Fibroblast of villous mesenchyme (primary cell): Measurements from ENCODE around the gene ZKSCAN1. TPM values are rescaled to one million over a fixed set of nuclear protein-coding genes. Genes with fewer than 3 reads are reported as not detected.

Source experiments
- DNase-seq: peaks from one replicate; pipeline ENCODE4 v3.0.0-alpha.2; 2010; ENCODE audit warnings: low read depth
- H3K4me3 ChIP-seq: 2 replicates; pipeline ENCODE4 v1.5.1; 2011; ENCODE audit warnings: low read depth, mild to moderate bottlenecking, low read length
- CTCF ChIP-seq: IDR thresholded peaks from 2 replicates; pipeline ENCODE4 v1.5.1; 2012; ENCODE audit warnings: low read depth, mild to moderate bottlenecking, low read length; ENCODE audit not compliant: insufficient read depth
- total RNA-seq: library from RNA; depleted of rRNA; stranded (reverse); fragments of >200 nt; gene quantifications from 2 replicates; pipeline ENCODE4 v1.2.3, GENCODE V29; 2012

Gene ZKSCAN1
- total RNA-seq, 1 donor = 41.9 TPM

DNA sequence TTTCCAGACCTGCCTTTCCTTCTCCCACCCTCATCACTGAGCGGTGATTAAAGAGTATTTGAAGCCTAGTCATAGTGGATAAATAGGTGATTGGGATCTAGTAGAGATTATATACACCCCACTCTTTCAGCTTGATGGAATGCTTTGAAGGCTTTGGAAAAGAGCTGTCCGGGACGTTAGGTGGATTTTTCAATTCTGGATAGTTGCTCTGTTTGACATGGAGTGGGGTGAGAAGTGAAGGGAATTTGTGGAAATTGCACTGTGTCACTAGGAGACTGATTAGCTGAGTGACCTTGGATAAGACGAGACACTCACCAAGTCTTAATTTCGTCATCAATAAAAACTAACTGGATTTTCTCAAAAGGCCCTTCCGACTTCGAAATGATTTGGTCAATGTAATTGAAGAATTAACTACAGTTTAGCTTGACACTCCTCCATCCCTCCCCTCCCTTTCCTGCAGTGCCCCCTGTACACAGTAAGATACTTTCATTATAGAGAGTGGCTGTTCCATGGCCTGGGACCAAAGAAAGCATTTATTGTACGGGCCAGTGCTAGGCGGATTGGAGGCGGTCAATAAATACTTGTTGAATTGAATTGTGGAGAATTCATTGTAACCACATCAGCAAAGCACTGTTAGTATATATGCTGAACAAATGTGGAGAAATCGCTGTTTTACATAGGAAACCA, 962 bp downstream of the ZKSCAN1 start:
- peak overlapping the region; percentile 88 for H3K4me3 ChIP-seq
- TF ChIP-seq CTCF = no peak
- DNase-seq = peak; percentile 23

GRCh38 chr7:100017300-100017699, 1.9 kb downstream of the ZKSCAN1 start:
- peak; percentile 56 for DNase-seq
- TF ChIP-seq CTCF = no peak
- peak overlapping the region; percentile 88 for H3K4me3 ChIP-seq

DNA sequence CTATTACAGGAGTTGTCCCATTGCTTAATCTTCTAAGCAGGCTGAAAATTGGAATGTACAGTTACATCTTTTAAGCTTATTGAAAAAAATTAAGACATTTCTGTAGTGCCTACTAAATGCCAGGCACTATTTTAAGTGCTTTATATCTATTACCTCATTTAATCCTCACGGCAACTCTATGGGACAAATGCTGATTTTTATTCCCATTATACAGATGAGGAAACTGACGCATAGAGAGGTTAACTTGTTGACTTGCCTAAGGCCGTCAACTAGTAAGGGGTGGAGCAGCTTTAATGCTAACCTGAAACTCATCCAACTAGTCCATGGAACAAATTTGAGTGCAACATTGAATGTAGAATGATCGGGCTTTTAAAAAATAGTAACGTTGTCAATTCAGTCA, 2.5 kb downstream of the ZKSCAN1 start:
- no peak overlapping the region for H3K4me3 ChIP-seq
- no peak for TF ChIP-seq CTCF
- DNase-seq = peak; percentile 17

GRCh38 chr7:100019908-100020307, 4.5 kb downstream of the ZKSCAN1 start:
- DNase-seq = no peak
- TF ChIP-seq CTCF = no peak
- no peak overlapping the region for H3K4me3 ChIP-seq

DNA sequence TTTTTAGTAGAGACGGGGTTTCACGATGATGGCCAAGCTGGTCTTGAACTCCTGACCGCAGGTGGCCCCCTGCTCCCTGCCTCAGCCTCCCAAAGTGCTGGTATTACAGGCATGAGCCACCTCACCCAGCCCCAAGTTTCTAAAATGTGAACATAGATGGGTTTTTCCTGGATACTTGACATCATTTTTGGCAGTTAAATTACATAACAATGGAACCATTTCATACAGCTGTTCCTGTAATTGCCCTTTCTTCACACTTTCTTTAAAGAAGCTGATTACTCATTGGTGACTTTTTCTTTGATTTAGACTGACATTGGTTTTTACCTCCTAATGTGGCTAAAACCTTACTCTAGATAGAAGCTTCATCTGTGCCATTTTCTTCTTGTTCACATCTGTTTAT, 5.9 kb downstream of the ZKSCAN1 start:
- H3K4me3 ChIP-seq = no peak overlapping the region
- DNase-seq = no peak
- TF ChIP-seq CTCF = no peak

DNA sequence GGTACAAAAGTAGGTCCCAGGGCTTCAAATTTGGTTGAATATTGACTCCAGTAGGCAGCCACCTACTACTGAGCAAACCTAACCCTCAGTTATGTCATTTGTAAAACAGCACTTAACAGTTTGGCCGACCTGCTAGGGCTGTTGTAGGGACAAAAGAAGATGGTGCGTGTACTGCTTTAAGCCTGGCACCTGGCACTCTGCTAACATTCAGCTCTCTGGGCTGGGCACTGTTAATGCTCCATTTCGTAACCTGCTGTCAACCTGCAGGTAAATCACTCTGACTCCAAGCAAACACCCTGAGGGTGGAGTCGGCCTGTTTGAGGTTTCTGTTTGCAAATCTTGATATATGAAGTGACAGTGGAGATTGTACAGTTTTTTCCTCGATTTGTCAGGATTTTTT, 7.2 kb downstream of the ZKSCAN1 start:
- DNase-seq = no peak
- TF ChIP-seq CTCF = no peak

GRCh38 chr7:100023526-100023925, 8.1 kb downstream of the ZKSCAN1 start:
- TF ChIP-seq CTCF = no peak
- no peak overlapping the region for H3K4me3 ChIP-seq
- DNase-seq = no peak

More for the DNA sequence above, 7.2 kb downstream of the ZKSCAN1 start:
- no peak overlapping the region for H3K4me3 ChIP-seq
